HG03196 (cell line): Measurements from ENCODE around the gene EML1.

Source experiments
- ATAC-seq: cut with Tn5 transposase; IDR thresholded peaks from one replicate; pipeline ENCODE4 v1.9.1; 2021; ENCODE audit not compliant: unreplicated experiment

EML1 gene

DNA sequence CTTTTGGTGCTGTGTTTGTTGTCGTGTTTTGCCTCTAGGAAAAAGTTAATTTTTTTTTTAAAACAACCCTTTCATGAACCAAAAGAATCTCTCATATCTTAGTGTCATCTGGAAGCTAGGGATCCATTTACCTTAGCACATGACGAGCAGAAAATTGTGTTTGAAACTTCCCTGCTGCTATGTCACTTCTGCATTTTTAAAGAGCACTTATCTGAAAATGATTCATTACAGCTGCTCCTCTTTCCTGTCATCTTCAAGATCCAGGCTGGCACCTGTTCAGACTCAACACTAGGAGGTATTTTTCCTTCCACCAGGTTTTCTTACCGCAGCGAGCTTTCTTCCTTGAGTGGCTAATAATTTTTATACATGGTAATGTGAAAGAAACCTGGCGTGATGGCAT lies 67.0 kb downstream of the EML1 start:
- no peak for ATAC-seq

DNA sequence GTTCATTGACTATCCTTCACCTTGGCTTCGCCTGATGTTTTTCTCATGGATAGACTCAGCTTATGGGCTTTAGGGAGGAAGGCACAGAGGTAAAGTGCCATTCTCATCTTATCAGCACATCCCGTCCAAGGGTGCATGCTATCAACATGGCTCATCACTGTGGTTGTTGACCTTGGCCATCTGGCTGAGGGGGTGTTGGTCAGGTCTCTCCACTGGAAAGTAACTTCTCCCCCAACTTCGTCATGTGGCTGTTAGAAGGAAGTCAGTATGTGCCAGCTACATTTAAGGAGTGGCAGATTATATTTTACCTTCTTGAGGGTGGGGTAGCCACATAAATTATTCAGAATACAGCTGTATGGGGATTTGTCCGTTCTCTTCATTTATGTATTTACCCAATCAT lies 68.9 kb downstream of the EML1 start:
- no peak for ATAC-seq

DNA sequence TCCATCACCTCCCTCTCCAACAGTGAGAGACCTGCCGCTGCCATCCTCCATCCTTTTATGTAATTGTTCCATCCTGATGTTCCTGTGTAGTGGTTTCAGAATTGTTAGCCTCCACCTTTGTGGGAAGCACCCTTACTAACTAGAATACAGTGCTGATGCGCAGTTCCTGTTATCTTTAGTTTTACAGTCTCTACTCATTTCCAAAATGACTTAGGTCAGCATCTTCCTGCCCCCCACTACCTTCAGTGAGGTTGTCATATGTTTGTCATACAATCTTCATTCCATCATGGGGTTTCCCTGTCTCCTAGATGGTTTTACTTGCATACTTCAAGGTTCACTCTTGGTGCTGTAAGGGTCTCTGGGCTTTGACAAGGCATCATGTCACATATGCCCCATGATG lies 69.8 kb downstream of the EML1 start:
- ATAC-seq = no peak

DNA sequence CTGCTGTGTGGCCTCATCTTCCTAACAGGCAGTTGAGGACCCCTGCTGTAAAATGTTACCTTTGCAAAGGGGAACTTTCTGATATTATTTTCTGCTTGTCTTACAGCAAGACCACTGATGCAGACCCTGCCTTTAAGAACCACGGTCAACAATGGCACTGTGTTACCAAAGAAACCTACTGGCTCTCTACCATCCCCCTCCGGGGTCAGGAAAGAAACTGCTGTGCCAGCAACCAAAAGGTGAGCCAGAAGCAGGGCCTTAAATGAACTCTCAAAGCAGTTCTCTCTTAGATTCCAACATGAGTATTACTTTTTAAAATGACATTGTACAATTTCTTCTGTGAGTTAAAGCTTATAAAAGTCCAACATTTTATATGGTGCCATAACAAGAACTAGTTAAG lies 72.2 kb downstream of the EML1 start:
- no peak for ATAC-seq

DNA sequence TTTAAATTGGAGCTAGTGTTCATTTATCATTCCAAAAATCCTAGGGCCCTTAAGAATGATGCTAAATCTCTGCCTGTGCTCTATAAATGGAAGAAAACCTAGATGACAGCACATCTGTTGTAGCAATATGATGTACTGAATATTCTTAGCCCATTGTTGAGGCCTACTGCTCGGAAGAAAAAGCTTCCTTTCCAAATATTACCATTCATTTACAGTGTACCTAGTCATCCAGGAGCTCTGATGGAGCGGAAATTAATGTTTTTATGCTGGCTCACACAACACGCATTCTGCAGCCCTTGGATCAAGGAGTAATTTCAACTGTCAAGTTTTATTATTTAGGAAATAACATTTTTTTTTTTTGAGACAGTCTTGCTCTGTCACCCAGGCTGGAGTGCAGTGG lies 77.4 kb downstream of the EML1 start:
- no peak for ATAC-seq

DNA sequence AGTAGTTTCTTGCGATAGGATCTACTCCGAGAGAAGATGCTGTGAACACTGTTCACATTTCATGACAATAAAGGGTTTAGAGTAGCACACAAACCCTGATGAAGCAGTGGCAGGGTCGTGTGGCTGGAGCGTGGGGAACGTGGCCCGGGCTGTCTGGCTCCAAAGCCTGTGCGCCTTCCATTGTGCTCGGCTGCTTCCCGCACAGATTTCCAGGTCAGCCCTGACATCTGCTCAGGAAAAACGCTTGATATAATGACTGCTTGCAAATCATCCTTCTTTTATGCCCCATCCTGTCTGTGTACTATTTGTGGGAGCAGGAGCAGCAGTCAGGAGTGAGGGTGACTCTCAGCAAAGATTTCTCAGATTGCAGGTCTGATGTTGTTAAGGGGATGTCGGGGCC lies 78.6 kb downstream of the EML1 start:
- ATAC-seq = no peak

DNA sequence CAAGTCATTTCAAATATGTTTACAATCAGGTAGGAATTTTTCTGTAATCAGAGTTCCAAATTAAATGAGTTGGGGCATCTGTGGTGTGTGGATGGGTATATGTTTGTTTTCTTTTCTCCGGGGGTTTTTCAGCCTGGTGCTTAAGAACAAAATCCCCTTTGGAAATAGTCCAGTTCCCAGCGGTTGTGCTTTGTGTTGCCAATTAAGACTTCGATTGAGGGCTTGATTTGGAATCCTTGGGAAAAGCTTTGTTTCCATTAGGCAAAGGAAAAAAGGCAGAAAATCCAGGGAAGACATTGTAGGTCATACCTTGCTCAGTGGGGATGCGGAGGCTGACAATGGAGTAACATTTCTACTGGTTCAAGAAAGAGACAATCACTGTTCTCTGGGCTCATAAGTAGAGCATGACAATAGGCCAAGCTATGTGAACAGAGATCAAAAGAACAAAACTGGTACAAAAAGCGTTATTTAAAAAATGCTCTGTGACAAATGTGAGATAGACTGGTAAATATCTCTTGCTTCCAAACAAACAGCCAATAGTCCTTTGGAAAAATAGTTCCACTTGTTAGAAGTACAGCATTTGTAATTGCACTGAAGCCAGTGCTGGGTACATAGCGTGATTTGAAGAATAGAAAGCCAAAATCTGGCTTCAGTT lies 79.7 kb downstream of the EML1 start:
- no peak for ATAC-seq

DNA sequence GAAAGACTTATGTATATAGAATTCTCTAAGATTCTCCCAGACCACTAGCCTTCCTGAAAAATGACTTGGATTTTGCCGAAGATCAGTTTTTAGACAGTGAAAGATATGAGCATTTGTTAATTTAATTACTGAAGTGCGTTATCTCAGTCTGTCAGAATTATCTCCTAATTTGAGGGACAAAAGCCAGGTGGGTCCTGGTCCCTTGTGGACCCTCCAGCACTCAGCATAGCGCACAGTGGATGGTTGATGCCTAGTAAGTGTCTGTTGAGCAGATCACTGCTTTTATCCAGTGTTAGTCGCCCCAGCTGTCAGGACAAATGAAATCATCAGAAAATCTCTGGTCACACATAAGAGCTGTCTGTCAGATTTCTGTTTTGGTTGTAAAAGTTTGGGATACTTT lies 80.4 kb downstream of the EML1 start:
- ATAC-seq = no peak

DNA sequence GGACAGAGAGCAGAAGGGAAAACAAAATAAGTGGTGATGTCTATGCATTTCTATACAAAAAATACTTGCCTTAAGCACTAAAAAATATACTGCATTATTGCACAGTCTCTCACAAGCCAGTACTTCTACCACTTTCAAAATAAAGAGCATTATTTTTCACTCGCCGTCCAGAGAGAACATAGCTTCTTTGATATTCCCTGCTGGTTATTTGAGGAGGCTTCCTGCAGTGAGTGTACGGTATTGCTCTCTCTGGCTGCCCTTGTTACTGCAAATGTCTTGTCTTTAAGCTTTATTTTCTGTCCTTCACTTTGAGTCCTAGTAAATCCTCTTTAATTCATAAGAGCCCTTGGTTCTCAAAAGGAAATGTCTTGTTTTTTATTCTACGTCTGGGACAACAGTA lies 81.1 kb downstream of the EML1 start:
- no peak for ATAC-seq

DNA sequence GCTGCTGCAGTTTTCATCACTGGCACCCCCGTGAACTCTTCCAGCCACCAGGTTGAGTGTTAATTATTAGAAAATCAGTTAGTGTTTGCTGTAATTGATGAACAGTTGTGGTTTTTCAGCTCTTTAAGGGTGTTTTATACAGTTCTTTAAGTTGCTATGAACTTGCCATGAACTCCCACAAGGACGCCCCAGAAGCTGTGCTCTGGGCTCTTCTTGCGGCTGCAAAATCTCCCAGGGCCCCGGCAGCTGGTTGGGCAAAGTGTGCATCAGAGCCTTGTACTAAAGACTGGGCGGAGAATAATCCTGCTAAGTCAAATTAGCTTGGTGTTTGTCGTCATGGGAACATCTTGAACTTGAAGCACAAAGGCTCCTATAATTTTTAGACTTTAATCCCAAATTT lies 82.2 kb downstream of the EML1 start:
- ATAC-seq = no peak

DNA sequence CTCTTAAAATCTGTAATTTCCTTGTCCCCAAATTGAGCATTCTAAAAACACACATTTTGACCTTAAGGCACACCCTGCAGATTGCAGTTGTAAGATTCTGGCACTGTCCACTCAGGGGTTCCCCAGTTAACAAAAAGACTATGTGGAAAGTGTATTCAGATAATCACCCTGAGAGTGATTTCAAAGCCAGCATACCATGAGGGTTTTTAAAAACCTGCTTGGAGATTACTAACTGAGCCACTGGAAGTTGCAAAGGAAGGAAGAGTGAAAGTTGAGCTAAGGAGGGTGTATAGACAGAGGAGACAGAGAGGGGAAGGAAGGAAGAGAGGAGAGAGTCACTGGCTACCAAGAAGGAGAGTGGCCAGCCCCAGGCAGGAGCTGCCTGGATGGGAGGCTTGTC lies 82.6 kb downstream of the EML1 start:
- ATAC-seq = no peak

DNA sequence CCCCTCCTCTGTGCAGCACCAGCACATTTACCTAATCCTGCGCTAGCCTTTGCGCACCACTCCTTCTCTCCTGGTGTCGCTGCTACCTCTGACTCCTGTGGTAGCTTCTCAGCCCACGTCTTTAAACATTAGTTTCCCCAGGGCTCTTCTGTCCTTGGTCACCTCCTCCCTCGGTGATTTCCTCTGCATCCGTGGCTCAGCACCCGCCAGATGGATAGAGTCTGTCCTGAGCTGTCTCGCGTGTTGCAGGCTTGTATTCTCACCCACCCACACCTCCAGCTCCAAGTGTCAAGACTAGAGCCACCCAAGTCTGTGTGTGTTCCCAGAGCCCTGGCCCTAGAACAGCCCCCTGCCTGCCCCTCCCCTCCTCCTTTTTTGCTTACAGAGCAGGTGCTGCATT lies 83.2 kb downstream of the EML1 start:
- ATAC-seq = no peak

DNA sequence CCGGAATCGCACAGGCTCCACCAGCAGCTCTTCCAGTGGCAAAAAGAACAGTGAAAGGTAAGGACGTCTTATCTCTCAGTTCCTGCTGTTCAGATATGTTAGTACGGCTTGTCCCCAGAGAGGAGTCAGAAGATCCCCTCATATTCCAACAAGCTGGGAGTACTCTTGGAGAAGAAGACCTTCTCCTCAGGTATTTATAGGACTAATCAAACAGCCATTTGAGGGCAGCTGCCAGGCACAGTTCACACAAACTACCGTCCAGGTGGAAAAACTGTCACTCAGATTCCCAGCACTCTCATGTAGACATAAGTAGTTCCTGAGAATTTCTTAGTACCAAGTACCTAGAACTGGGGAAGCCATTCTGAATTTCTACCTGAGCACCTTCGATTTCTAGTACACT lies 85.3 kb downstream of the EML1 start:
- ATAC-seq = no peak

DNA sequence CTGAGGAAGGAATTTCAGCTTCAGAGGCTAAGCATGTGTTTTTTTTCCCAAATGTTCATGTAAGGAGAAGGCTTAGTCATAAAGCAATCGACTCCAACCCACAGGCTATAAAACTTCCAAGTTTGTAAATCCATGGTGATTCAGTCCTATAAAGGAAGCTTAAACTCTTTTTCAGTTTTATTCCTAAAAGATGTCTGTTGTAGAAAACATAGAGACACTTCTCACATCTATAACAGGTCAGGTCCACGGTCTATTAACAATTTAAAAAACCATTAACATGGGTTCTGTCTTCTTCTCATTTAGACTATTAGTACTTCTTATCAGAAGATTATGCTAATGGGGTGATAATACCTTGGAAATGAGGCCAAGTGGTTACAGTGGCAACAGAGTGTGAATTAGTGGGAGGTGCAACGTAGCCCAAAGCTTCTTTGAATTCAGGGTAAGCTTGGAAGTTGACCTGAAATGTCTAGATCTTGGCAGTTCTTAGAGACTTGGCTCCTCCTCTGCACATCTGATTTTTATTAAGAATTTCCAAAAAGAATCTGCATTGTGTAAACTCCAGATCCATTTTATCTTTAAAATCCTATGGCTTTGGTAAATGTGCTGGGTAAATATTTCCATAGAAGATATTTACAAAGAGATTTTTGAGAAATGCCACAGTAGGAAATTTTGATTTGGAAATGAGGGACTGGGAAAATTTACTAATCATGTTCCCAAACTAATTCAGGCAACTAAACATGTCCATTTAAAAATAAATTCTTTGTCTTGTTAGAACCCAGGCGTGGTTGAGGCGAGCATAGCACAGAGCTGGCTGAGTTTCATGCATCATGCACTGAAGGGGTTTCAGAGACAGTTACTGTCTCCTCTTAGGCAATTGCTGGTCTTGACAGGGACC lies 86.4 kb downstream of the EML1 start:
- no peak for ATAC-seq

DNA sequence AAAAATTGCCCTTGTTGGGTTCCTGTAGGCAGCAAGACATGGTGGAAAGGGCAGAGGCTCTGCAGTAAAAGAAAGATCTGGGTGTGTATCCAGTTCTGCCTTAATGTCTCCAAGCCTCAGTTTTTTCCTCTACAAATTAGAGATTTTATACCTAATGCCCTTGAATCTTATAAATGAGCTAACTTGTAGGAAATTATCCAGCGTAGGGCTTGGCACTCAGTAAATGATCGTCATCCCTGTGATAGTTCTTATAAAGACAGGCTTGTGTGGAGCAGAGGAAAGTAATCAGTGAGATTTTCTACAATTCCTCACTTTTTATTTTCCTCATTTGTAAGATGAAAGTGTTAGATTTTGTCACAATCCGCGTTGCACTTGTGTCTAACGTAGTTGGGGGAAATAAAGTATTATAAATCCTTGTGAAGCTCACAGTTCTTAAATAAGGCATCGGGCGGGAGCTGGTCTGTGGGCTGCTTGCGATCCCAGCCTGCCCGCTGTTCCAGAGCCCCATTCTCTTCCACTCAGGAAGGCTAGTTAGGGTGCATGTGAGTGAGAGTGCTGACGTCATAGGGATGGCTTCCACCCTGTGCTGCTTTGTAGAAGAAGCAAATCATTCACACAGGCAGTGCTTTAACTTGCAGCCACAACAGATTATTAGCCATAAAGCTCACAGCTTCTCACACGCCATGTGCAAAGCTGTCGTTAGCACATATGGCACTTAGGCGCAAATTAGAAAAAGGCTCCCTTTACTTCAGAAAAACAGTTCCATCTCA lies 87.6 kb downstream of the EML1 start:
- no peak for ATAC-seq

DNA sequence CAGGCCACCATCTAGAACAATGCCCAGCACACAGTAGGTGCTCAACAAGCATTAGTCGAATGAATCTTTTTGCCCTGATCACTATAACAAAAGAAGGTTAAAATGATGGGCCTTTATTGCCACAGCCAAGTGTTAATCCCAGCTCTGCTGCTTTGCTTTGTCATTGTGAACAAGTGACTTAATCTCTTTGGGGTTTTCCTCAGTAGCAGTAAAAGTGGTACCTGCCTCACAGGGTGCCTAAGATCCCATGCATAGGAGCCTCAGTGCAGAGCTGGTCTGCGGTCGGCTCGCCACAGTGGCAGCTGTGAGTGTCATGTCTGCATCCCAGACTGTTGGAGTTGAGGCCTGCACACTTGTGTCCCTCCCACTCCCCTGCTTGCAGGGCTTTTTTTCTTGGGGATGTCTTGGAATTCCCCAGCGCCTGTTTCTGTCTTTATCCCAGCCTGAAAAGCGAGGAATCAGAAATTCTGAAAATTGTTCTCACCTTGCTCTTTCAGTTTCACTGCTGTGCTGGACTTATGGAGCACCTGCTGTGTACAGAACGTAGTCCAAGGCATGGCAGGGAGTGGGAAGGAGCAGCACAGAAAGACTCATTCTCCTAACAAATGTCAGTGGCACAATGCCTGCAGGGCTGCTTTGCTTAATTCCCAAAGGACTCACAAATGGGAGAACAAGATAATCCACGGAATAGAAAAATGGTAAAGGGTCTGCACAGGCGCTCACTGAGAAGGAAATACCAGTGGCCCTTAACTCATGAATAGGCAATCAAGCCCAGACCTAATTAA lies 90.8 kb downstream of the EML1 start:
- ATAC-seq = no peak

DNA sequence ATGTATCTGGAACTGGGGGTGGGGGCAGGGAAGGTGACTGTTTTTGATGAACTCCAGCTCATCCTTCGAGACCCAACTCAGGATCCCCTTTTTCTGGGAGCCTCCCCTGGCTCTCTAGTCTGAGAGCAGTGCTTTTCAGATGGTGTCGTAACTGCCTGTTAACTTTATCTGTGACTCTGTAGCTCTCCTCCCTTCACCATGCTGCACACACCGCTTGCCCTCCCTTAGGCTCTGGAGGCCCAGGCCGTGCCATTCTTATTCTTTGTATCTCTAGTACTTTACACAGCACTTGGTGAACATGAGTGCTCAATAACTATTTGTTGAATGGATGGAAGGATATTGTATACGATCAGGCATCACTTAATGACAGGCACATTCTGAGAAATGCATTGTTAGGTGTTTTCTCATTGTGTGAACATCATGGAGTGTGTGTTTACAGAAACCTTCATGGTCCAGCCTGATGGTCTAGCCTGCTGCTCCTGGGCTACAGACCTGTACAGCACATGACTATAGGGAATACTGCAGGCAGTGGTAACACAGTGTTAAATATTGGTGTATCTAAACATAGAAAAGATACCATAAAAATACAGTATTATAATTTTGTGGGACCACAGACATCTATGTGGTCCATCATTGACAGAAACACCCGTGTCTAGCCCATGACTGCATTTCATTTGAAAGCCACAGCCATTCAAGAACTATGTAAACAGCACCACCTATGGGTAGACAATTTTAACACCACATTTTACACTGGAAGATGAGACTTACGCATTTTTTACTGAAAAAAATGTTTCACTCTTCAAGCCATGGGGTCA lies 91.8 kb downstream of the EML1 start:
- ATAC-seq = no peak

DNA sequence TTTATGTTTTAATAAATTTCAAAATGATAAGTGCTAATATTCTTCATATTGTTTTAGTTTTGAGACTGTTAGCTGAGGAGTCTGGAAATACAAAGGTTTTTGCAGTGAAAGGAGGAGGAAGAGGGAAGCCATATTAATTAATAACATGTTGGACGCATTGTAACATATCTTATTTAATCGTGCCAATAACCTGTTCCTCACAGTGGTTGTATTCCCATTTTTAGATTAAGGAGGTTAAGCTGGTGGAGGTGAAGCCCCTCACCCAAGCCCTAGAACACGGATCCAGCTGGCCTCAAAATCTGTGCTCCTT lies 92.4 kb downstream of the EML1 start:
- no peak for ATAC-seq

DNA sequence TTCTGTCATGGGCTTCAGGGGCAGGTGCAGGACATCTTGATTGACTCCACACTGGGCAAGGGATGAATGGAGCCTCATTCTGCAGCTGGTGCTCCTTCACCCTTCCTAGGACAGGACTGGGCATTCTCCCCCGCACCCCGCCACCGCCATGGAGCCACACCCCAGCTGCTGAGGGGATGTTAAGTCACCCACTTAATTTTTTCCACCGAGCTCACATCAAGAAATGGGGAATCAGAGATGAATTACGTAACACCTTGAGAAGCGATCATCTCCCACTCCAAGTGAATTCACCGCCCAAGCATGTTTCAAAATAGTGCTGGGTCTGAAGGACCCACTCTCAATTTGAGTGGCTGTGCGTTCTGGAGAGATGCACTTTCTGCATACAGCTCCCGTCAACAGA lies 94.2 kb downstream of the EML1 start:
- no peak for ATAC-seq

DNA sequence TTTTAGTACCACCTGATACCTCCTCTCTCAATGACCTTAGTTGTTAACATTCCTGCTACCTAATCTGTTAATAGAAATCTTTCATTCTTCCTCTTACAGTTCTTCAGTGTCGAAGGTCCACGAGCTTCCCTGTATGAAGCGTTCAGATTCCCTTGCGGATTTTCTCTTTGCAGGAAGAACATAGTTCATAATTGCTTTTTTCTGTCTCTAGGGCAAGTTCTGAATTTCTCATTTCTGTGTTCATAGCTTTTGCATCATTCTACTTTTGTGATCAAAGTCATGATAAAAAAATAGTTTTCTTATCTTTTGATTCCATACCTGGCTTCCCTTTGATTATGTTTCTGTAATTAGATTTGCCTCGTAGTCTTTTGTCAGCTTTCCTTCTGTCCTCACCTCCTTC lies 94.9 kb downstream of the EML1 start:
- ATAC-seq = no peak

DNA sequence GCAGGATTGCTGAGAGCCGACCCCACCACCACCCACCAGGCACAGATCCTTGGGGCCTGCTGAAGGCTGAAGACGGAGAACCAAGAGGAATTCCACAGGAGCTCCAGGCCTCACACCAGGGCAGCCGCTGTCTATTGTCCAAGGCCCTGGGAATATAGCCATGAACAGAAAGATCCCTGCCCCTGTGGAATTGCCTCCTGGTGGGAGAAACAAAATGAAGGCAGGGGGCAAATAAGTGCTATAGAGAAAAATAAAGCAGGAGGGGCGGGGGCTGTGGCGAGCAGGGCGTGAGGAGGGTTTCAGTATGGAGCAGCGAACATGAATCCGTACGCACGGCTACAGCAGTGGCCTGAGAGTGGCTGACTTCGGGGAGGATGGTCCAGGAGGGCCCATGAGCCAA lies 96.1 kb downstream of the EML1 start:
- ATAC-seq = no peak
